Measurements from ENCODE around the gene CTSF.

Gene CTSF

GRCh38 chr11:66532784-66533183 is 35.6 kb downstream of the CTSF start:
- TF ChIP-seq NFRKB (IDR thresholded peaks at IDR 0.05) (no peak), ZNF384 (IDR thresholded peaks at IDR 0.05) (no peak), BHLHE40 (IDR thresholded peaks at IDR 0.05; ENCODE audit: borderline replicate concordance) (no peak), CTBP1 (IDR thresholded peaks at IDR 0.05; ENCODE audit: borderline replicate concordance) (no peak), SUZ12 (IDR thresholded peaks at IDR 0.05) (no peak), ARNT (IDR thresholded peaks at IDR 0.05) (no peak), PKNOX1 (IDR thresholded peaks at IDR 0.05) (no peak), SP1 (IDR thresholded peaks at IDR 0.05) (no peak), LEF1 (IDR thresholded peaks at IDR 0.05; ENCODE audit: borderline replicate concordance) (no peak), L3MBTL2 (conservative IDR thresholded peaks at IDR 0.05) (no peak)
- DNase-seq (ENCODE audit: extremely low spot score) = no peak
- CTCF ChIA-PET = no interaction called here
- POLR2A ChIA-PET = interaction anchor here (0.8 kb wide), 1 partner anchor 13 kb away, joined by 3 read pairs; the partner anchor contains the start of gene ZDHHC24

GRCh38 chr11:66531841-66532240 is 36.6 kb downstream of the CTSF start:
- no peak for DNase-seq (ENCODE audit: extremely low spot score)
- TF ChIP-seq ARNT (IDR thresholded peaks at IDR 0.05) (no peak), FOXM1 (IDR thresholded peaks at IDR 0.05; ENCODE audit: borderline replicate concordance) (no peak), HDGF (IDR thresholded peaks at IDR 0.05; ENCODE audit: borderline replicate concordance) (no peak), ELF4 (IDR thresholded peaks at IDR 0.05) (no peak), L3MBTL2 (conservative IDR thresholded peaks at IDR 0.05) (no peak), FOXA1 (IDR thresholded peaks at IDR 0.05) (no peak), CTBP1 (IDR thresholded peaks at IDR 0.05; ENCODE audit: borderline replicate concordance) (no peak), ZNF384 (IDR thresholded peaks at IDR 0.05) (no peak), SP1 (IDR thresholded peaks at IDR 0.05) (no peak), FOXK2 (IDR thresholded peaks at IDR 0.05) (no peak), NFRKB (IDR thresholded peaks at IDR 0.05) (no peak), SUZ12 (IDR thresholded peaks at IDR 0.05) (no peak), BHLHE40 (IDR thresholded peaks at IDR 0.05; ENCODE audit: borderline replicate concordance) (no peak), LEF1 (IDR thresholded peaks at IDR 0.05; ENCODE audit: borderline replicate concordance) (no peak), TARDBP (IDR thresholded peaks at IDR 0.05) (no peak)
- ChIA-PET POLR2A (no interaction called here), CTCF (no interaction called here)

- no peak for DNase-seq (ENCODE audit: extremely low spot score)
- POLR2A ChIA-PET = no interaction called here
- TF ChIP-seq LEF1 (IDR thresholded peaks at IDR 0.05; ENCODE audit: borderline replicate concordance) (no peak), NFRKB (IDR thresholded peaks at IDR 0.05) (no peak), CTBP1 (IDR thresholded peaks at IDR 0.05; ENCODE audit: borderline replicate concordance) (no peak), ELF4 (IDR thresholded peaks at IDR 0.05) (no peak), SUZ12 (IDR thresholded peaks at IDR 0.05) (no peak), PKNOX1 (IDR thresholded peaks at IDR 0.05) (no peak), HDGF (IDR thresholded peaks at IDR 0.05; ENCODE audit: borderline replicate concordance) (no peak), TARDBP (IDR thresholded peaks at IDR 0.05) (no peak)
- CTCF ChIA-PET = no interaction called here
Measured at GRCh38 chr11:66530927-66531709, 37.3 kb downstream of the CTSF start.

GRCh38 chr11:66529655-66530054 is 38.8 kb downstream of the CTSF start:
- TF ChIP-seq ELF4 (IDR thresholded peaks at IDR 0.05) (no peak), CTBP1 (IDR thresholded peaks at IDR 0.05; ENCODE audit: borderline replicate concordance) (no peak), HDGF (IDR thresholded peaks at IDR 0.05; ENCODE audit: borderline replicate concordance) (no peak), BHLHE40 (IDR thresholded peaks at IDR 0.05; ENCODE audit: borderline replicate concordance) (no peak), L3MBTL2 (conservative IDR thresholded peaks at IDR 0.05) (no peak), ARNT (IDR thresholded peaks at IDR 0.05) (no peak), FOXK2 (IDR thresholded peaks at IDR 0.05) (no peak), LEF1 (IDR thresholded peaks at IDR 0.05; ENCODE audit: borderline replicate concordance) (no peak)
- ChIA-PET CTCF (no interaction called here), POLR2A (no interaction called here)
- no peak for DNase-seq (ENCODE audit: extremely low spot score)

GRCh38 chr11:66529069-66529468 is 39.3 kb downstream of the CTSF start:
- ChIA-PET CTCF (no interaction called here), POLR2A (interaction anchor here (0.7 kb wide), 1 partner anchor 16 kb away, joined by 3 read pairs; no protein-coding TSS in a partner anchor)
- TF ChIP-seq PKNOX1 (IDR thresholded peaks at IDR 0.05) = peak; percentile 41; the same call in 1 of the 2 replicates
- no peak for TF ChIP-seq CTBP1 (IDR thresholded peaks at IDR 0.05; ENCODE audit: borderline replicate concordance)
- DNase-seq (ENCODE audit: extremely low spot score) = no peak

- POLR2A ChIA-PET = no interaction called here
- CTCF ChIA-PET = no interaction called here
- DNase-seq (ENCODE audit: extremely low spot score) = no peak
- TF ChIP-seq ARNT (IDR thresholded peaks at IDR 0.05) = no peak
- no peak for TF ChIP-seq FOXA1 (IDR thresholded peaks at IDR 0.05)
- no peak for TF ChIP-seq HDGF (IDR thresholded peaks at IDR 0.05; ENCODE audit: borderline replicate concordance)
- no peak for TF ChIP-seq NFRKB (IDR thresholded peaks at IDR 0.05)
- TF ChIP-seq L3MBTL2 (conservative IDR thresholded peaks at IDR 0.05) = no peak
- TF ChIP-seq TARDBP (IDR thresholded peaks at IDR 0.05) = no peak
- TF ChIP-seq BHLHE40 (IDR thresholded peaks at IDR 0.05; ENCODE audit: borderline replicate concordance) = no peak
- TF ChIP-seq ZNF384 (IDR thresholded peaks at IDR 0.05) = no peak
- TF ChIP-seq ELF4 (IDR thresholded peaks at IDR 0.05) = no peak
- TF ChIP-seq CTBP1 (IDR thresholded peaks at IDR 0.05; ENCODE audit: borderline replicate concordance) = no peak
- no peak for TF ChIP-seq SUZ12 (IDR thresholded peaks at IDR 0.05)
- TF ChIP-seq FOXK2 (IDR thresholded peaks at IDR 0.05) = no peak
Measured at GRCh38 chr11:66524304-66525040, 43.9 kb downstream of the CTSF start.
